DMS79 treated with DMSO at 0.1 percent for 48 hours (cell line): ENCODE measurements around the gene MYNN.

ENCODE experiments used
- DNase-seq: peaks from one replicate; lab custom pipeline; 2025; lab: John Stamatoyannopoulos, UW

The MYNN gene

GRCh38 chr3:169835533-169835932, 62.3 kb downstream of the MYNN start:
- no peak for DNase-seq

GRCh38 chr3:169836078-169836941, 63.1 kb downstream of the MYNN start:
- DNase-seq = no peak

- DNase-seq = no peak
Observed at GRCh38 chr3:169836942-169837275, 63.7 kb downstream of the MYNN start.

GRCh38 chr3:169838511-169839030, 65.4 kb downstream of the MYNN start:
- no peak for DNase-seq
